ENCODE data around the gene CCNL2.
"Not testable (repeated sequence)": the region's sequence is repeated elsewhere in the genome, so short reads cannot be mapped to it uniquely, and the experiment has no call there.

DNA sequence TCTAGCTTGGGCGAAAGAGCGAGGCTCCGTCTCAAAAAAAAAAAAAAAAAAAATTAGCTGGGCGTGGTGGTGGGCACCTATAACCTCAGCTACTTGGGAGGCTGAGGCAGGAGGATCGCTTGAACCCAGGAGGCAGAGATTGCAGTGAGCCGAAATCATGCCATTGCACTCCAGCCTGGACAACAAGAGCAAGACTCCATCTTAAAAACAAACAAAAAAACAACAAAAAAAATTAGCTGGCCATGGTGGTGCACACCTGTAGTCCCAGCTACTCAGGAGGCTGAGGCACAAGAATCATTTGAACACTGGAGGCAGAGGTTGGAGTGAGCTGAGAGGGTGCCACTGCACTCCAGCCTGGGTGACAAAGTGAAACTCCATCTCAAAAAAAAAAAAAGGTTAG is 29.8 kb upstream of the CCNL2 start:
- TF ChIP-seq, protein P1, sequence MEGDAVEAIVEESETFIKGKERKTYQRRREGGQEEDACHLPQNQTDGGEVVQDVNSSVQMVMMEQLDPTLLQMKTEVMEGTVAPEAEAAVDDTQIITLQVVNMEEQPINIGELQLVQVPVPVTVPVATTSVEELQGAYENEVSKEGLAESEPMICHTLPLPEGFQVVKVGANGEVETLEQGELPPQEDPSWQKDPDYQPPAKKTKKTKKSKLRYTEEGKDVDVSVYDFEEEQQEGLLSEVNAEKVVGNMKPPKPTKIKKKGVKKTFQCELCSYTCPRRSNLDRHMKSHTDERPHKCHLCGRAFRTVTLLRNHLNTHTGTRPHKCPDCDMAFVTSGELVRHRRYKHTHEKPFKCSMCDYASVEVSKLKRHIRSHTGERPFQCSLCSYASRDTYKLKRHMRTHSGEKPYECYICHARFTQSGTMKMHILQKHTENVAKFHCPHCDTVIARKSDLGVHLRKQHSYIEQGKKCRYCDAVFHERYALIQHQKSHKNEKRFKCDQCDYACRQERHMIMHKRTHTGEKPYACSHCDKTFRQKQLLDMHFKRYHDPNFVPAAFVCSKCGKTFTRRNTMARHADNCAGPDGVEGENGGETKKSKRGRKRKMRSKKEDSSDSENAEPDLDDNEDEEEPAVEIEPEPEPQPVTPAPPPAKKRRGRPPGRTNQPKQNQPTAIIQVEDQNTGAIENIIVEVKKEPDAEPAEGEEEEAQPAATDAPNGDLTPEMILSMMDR (IDR thresholded peaks at IDR 0.05) = not testable (repeated sequence)
- TF ChIP-seq POLR2A (IDR thresholded peaks at IDR 0.05) = not testable (repeated sequence)

All from vagina (tissue), 2 donors.